DND-41 (cell line): ENCODE measurements around the gene BRF1.

Experiments used
- EZH2 ChIP-seq: IDR thresholded peaks from 3 replicates; pipeline ENCODE4 v1.6.1; 2012; ENCODE audit warnings: borderline replicate concordance, low read depth, mild to moderate bottlenecking, moderate library complexity, low read length, inconsistent platforms; ENCODE audit not compliant: severe bottlenecking
- TF ChIP-seq, protein P1 (sequence below): IDR thresholded peaks from 2 replicates; pipeline ENCODE4 v1.5.1; 2012; ENCODE audit warnings: borderline replicate concordance, low read length, moderate library complexity, mild to moderate bottlenecking; ENCODE audit not compliant: poor library complexity, severe bottlenecking; ENCODE audit errors: extremely low read depth

- TF ChIP-seq, protein P1, sequence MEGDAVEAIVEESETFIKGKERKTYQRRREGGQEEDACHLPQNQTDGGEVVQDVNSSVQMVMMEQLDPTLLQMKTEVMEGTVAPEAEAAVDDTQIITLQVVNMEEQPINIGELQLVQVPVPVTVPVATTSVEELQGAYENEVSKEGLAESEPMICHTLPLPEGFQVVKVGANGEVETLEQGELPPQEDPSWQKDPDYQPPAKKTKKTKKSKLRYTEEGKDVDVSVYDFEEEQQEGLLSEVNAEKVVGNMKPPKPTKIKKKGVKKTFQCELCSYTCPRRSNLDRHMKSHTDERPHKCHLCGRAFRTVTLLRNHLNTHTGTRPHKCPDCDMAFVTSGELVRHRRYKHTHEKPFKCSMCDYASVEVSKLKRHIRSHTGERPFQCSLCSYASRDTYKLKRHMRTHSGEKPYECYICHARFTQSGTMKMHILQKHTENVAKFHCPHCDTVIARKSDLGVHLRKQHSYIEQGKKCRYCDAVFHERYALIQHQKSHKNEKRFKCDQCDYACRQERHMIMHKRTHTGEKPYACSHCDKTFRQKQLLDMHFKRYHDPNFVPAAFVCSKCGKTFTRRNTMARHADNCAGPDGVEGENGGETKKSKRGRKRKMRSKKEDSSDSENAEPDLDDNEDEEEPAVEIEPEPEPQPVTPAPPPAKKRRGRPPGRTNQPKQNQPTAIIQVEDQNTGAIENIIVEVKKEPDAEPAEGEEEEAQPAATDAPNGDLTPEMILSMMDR, result no peak
- no peak for TF ChIP-seq EZH2
These were observed 28.0 kb upstream of the BRF1 start for GRCh38 chr14:105328678-105329390.
